ENCODE measurements around the gene LCMT1. TPM values are rescaled to one million over a fixed set of nuclear protein-coding genes. Genes with fewer than 3 reads are reported as not detected.
"Not testable (repeated sequence)": the region's sequence is repeated elsewhere in the genome, so short reads cannot be mapped to it uniquely, and the experiment has no call there.

The LCMT1 gene
- total RNA-seq, 2 donors from 2014 or later = 33.9 to 43.0 TPM

DNA sequence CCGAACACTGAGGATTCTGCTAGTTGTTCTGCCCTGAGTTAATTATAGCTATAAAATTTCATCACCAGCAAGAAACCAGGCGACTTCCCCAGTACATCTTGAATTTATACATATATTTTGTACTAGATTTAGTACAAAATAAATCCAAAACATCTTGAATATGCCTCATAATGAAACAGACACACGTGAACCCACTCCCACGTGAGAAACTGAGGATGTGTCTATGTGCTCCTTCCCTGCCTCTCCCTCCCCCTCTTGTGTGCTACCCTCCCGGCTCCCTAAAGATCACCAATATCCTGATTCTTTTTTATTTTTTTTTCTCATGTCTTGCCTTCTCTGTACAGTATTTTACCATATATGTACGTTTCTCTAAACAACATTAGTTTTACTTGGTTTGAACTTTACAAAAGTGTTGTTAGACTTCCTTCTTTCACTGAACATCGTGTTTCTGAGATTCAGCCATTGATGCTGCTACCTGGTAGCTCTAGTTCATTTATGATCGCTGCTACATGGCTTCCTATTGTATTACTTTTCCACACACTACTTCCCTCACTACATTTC, 1.1 kb upstream of the LCMT1 start:
- Mint-ChIP-seq H3K27ac (peak overlapping the region; percentile 91), H3K27me3 (no peaks in the 10 kb centered on the region), H3K4me3 (peak overlapping the region; percentile 91), H3K4me1 (peaks cover 28% of the 10 kb centered on the region), H3K36me3 (ENCODE audit: low read depth) (peaks cover 21% of the 10 kb centered on the region), H3K9me3 (no peaks in the 10 kb centered on the region)
- no peak for ATAC-seq (replicated peaks)

- no peak overlapping the region for H3K4me3 Mint-ChIP-seq
- ATAC-seq (replicated peaks) = no peak
- no peaks in the 10 kb centered on the region for H3K9me3 Mint-ChIP-seq
- no peaks in the 10 kb centered on the region for H3K27me3 Mint-ChIP-seq
- H3K27ac Mint-ChIP-seq = peak overlapping the region; percentile 7
- peaks cover 42% of the 10 kb centered on the region for H3K4me1 Mint-ChIP-seq
- H3K36me3 Mint-ChIP-seq (ENCODE audit: low read depth) = peaks cover 44% of the 10 kb centered on the region
Measured at GRCh38 chr16:25114121-25114520, 2.6 kb downstream of the LCMT1 start.

GRCh38 chr16:25118851-25119578, 7.5 kb downstream of the LCMT1 start:
- H3K9me3 Mint-ChIP-seq = no peaks in the 10 kb centered on the region
- no peak overlapping the region for H3K4me3 Mint-ChIP-seq
- peaks cover 38% of the 10 kb centered on the region for H3K36me3 Mint-ChIP-seq (ENCODE audit: low read depth)
- H3K27ac Mint-ChIP-seq = peak overlapping the region; percentile 11
- ATAC-seq (replicated peaks) = no peak
- peaks cover 35% of the 10 kb centered on the region for H3K4me1 Mint-ChIP-seq
- H3K27me3 Mint-ChIP-seq = no peaks in the 10 kb centered on the region

- Mint-ChIP-seq H3K27ac (no peak overlapping the region), H3K4me3 (no peak overlapping the region), H3K4me1 (peaks cover 34% of the 10 kb centered on the region), H3K36me3 (ENCODE audit: low read depth) (peaks cover 20% of the 10 kb centered on the region), H3K9me3 (no peaks in the 10 kb centered on the region), H3K27me3 (no peaks in the 10 kb centered on the region)
- no peak for ATAC-seq (replicated peaks)
Measured at GRCh38 chr16:25121824-25122600, 10.5 kb downstream of the LCMT1 start.

GRCh38 chr16:25124503-25124902, 13.0 kb downstream of the LCMT1 start:
- H3K4me1 Mint-ChIP-seq = peaks cover 26% of the 10 kb centered on the region
- no peaks in the 10 kb centered on the region for H3K9me3 Mint-ChIP-seq
- H3K36me3 Mint-ChIP-seq (ENCODE audit: low read depth) = peaks cover 33% of the 10 kb centered on the region
- no peak for ATAC-seq (replicated peaks)
- H3K27me3 Mint-ChIP-seq = no peaks in the 10 kb centered on the region
- peak overlapping the region; percentile 75 for H3K27ac Mint-ChIP-seq
- H3K4me3 Mint-ChIP-seq = no peak overlapping the region

DNA sequence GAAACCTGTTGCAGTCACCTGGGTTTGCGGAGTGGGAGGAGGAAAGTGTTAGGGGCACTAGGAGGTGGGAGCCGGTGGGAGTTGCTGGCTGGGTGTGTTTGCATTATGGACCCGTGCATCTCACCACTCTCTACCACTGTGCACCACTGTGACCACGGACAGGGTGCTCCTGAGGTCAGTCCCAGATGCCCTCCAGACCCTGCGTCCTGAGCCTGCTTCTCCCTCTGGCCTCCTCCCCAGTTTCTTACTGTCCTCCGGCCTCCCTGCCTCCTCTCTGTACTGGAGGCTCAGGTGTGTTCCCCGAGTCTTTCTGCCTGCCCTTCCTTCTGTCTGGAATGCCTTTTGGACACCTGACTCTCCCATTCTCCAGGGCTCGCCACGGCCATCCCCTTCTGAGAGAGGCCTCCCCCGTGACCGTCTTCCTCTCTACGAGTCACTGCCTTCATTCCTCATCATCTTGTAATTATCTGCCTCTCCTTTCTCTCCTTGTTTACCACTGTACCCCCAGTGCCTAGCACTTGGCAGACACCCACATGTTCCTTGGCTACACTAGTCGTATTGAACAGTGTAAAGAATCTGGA, 14.6 kb downstream of the LCMT1 start:
- Mint-ChIP-seq H3K36me3 (ENCODE audit: low read depth) (peaks cover 50% of the 10 kb centered on the region), H3K27ac (peak overlapping the region; percentile 90), H3K4me1 (peaks cover 26% of the 10 kb centered on the region), H3K4me3 (peak overlapping the region; percentile 53)
- H3K9me3 Mint-ChIP-seq, H3K27me3 Mint-ChIP-seq: not testable (repeated sequence)
- ATAC-seq (replicated peaks) = peak; percentile 22

DNA sequence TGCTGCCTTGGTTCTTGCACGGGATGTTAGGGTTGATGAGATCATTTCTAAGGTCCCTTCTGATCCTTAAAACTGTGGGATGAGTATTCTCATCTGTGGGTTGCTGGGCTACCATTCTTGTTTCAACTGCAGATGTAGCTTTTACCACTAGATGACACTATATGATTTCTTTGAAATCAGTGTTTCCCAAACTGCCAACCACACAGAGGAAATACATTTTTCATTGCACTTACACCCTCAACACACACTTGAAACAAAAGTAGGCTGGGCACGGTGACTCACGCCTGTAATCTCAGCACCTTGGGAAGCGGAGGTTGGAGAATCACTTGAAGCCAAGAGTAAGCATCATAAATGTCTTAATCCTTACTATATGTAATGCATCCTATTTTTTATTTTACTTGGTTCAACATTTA, 15.3 kb downstream of the LCMT1 start:
- Mint-ChIP-seq H3K27me3 (no peaks in the 10 kb centered on the region), H3K4me3 (peak overlapping the region; percentile 53), H3K36me3 (ENCODE audit: low read depth) (peaks cover 56% of the 10 kb centered on the region), H3K4me1 (peaks cover 21% of the 10 kb centered on the region), H3K27ac (peak overlapping the region; percentile 90), H3K9me3 (no peaks in the 10 kb centered on the region)
- peak; percentile 94 for ATAC-seq (replicated peaks)

DNA sequence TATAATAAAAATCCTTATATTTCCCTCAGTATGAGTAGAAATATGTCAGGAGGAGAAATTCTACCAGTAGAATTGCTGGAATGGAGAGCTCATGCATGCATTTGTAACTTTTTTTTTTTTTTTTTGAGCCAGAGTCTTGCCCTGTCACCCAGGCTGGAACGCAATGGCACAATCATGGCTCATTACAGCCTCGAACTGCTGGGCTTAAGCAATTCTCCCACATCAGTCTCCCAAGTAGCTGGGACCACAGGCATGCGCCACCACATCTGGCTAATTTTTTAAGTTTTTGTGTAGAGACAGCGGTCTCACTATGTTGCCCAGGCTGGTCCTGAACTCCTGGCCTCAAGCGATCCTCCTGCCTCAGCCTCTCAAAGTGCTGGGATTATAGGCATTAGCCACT, 21.2 kb downstream of the LCMT1 start:
- H3K9me3 Mint-ChIP-seq; ATAC-seq (replicated peaks); H3K27ac Mint-ChIP-seq; H3K4me1 Mint-ChIP-seq; H3K27me3 Mint-ChIP-seq; H3K4me3 Mint-ChIP-seq: not testable (repeated sequence)
- peaks cover 93% of the 10 kb centered on the region for H3K36me3 Mint-ChIP-seq (ENCODE audit: low read depth)

GRCh38 chr16:25134166-25134700, 22.7 kb downstream of the LCMT1 start:
- H3K27ac Mint-ChIP-seq = no peak overlapping the region
- no peaks in the 10 kb centered on the region for H3K27me3 Mint-ChIP-seq
- no peaks in the 10 kb centered on the region for H3K9me3 Mint-ChIP-seq
- H3K36me3 Mint-ChIP-seq (ENCODE audit: low read depth) = peaks cover 93% of the 10 kb centered on the region
- H3K4me3 Mint-ChIP-seq = no peak overlapping the region
- ATAC-seq (replicated peaks) = no peak
- peaks cover 4% of the 10 kb centered on the region for H3K4me1 Mint-ChIP-seq

DNA sequence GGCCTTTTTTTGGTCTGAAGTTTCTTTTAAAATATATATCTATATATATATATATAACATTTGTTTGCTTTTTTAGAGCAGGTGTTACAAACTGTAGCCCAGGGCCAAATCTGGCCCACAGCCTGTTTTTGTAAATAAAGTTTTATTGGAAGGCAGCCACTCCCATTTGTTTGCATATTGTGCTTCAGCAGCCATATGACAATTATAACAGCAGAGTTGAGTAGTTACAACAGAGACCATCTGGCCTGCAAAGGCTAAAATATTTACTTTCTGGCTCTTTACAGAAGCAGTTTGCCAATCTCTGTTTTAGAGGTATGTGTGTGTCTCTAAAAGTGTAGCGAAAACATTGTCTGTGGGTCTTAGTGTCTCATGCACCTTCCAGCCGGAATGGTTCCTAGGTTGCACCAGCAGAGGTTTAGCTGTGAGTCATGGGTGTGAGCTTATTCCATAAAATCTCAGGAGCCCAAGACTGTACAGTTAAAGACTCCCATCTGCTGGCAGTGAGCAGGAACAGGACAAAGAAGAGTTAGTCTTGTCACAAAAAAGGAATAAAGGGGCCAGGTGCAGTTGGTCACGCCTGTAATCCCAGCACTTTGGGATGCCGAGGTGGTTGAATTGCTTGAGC, 23.8 kb downstream of the LCMT1 start:
- peaks cover 93% of the 10 kb centered on the region for H3K36me3 Mint-ChIP-seq (ENCODE audit: low read depth)
- peaks cover 4% of the 10 kb centered on the region for H3K4me1 Mint-ChIP-seq
- H3K9me3 Mint-ChIP-seq = no peaks in the 10 kb centered on the region
- H3K4me3 Mint-ChIP-seq = no peak overlapping the region
- H3K27me3 Mint-ChIP-seq = no peaks in the 10 kb centered on the region
- no peak for ATAC-seq (replicated peaks)
- H3K27ac Mint-ChIP-seq = no peak overlapping the region

DNA sequence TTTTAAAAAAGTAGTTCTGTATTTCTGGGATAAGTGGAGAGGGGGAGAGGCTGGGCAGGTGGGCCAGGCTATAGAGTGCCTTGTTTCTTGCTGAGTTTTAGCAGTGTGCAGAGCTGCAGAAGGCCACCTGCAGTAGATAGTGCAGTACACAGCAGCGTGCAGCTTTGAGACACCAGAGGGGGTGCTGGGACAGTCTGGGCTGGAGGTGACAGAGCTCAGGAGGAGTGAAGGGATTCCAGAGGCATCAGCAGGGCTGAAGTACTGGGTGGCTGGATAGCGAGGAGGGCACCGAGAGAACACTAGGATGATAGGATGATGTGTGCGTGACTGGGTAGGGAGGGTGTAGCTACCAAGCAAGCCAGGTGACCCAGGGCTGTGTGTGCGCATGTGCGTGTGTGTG, 26.6 kb downstream of the LCMT1 start:
- Mint-ChIP-seq H3K4me3 (no peak overlapping the region), H3K4me1 (peaks cover 4% of the 10 kb centered on the region), H3K27ac (no peak overlapping the region), H3K9me3 (no peaks in the 10 kb centered on the region), H3K27me3 (no peaks in the 10 kb centered on the region), H3K36me3 (ENCODE audit: low read depth) (peaks cover 93% of the 10 kb centered on the region)
- no peak for ATAC-seq (replicated peaks)

- Mint-ChIP-seq H3K27ac (no peak overlapping the region), H3K27me3 (no peaks in the 10 kb centered on the region), H3K9me3 (no peaks in the 10 kb centered on the region), H3K36me3 (ENCODE audit: low read depth) (peaks cover 82% of the 10 kb centered on the region), H3K4me1 (peaks cover 4% of the 10 kb centered on the region), H3K4me3 (no peak overlapping the region)
- no peak for ATAC-seq (replicated peaks)
Measured at GRCh38 chr16:25140459-25140858, 28.9 kb downstream of the LCMT1 start.

- no peak overlapping the region for H3K4me3 Mint-ChIP-seq
Measured at GRCh38 chr16:25141648-25142047, 30.1 kb downstream of the LCMT1 start.

DNA sequence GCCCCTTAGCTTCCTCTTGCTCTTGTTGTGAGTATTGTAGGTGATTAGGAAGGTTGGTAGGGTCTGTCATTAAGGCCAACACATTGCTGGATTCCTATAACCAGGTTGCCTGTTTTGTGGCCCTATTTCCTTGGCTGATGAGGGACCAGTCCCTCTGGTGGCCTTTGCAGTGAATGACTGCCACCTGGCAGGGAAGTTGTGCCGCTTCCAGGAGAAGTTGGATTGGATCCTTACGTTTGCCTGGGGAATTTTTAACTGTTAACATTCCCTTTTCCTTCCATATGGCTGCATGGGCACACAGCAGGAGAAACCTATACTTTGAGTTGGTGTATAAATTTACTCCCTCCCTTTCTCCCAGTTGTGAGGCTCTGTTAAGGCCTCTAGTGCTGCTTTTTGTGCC, 32.4 kb downstream of the LCMT1 start:
- Mint-ChIP-seq H3K27ac (no peak overlapping the region), H3K9me3 (no peaks in the 10 kb centered on the region), H3K4me3 (no peak overlapping the region), H3K4me1 (no peaks in the 10 kb centered on the region), H3K36me3 (ENCODE audit: low read depth) (peaks cover 57% of the 10 kb centered on the region), H3K27me3 (no peaks in the 10 kb centered on the region)
- no peak for ATAC-seq (replicated peaks)

More at GRCh38 chr16:25141648-25142047, 30.1 kb downstream of the LCMT1 start:
- ATAC-seq (replicated peaks) = no peak
- H3K27me3 Mint-ChIP-seq = no peaks in the 10 kb centered on the region
- H3K27ac Mint-ChIP-seq = no peak overlapping the region
- peaks cover 78% of the 10 kb centered on the region for H3K36me3 Mint-ChIP-seq (ENCODE audit: low read depth)
- H3K9me3 Mint-ChIP-seq = no peaks in the 10 kb centered on the region
- peaks cover 4% of the 10 kb centered on the region for H3K4me1 Mint-ChIP-seq

Data from activated T-helper 17 cell treated with anti-CD3 and anti-CD28 coated beads, Interleukin-2, amount 50 U/mL, for 72 hours (primary cell).